SH-SY5Y (cell line): ENCODE measurements around the gene TTF2.

Source experiments
- GATA2 ChIP-seq: IDR thresholded peaks from 2 replicates; pipeline ENCODE4 v1.6.1; 2011; ENCODE audit warnings: mild to moderate bottlenecking, low read depth, low read length
- GATA3 ChIP-seq: IDR thresholded peaks from 2 replicates; pipeline ENCODE4 v1.6.1; 2011; ENCODE audit warnings: low read depth, mild to moderate bottlenecking, low read length, moderate library complexity

- peak; percentile 82 for TF ChIP-seq GATA3
- peak; percentile 94 for TF ChIP-seq GATA2
Measured at GRCh38 chr1:117022114-117022513, 38.0 kb upstream of the TTF2 start.
